ENCODE results near the gene PC.

The PC gene

DNA sequence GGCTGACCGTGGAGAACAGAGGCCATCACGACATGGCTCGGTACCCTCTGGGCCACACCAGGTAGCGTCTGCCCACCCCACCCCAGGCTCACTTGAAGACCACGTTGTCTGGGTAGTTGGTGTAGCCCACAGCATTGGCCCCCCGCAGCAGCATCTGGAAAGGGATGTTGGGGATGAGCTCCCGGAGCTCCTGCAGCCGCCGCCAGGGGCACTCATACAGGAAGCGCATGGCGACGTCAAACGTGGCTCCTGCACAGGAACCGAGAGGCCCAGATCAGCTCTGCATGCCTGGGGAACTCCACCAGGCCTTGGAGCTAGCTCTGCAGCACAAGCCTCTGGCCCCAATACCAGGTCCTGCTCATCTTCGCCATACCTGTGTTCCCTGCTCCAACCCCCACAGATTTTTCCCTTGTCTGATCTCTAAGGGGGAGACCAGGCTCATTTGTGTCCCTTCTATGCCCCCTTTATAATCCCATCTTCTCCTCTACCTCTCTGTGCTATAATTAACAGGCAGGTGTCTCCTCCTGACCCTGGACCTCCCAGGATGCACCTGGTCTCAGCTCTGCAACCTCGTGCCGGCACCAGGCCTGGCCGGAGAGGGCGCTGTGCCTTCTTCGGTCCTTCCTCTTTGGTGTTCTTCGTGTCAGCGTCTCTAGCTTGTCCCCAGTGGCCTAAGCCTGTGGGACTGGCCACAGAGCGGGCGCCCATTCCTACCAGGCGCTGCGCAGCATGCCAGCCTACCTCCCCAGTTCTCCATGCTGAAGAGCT, 106.3 kb downstream of the PC start:
- DNase-seq = peak; percentile 25

DNA sequence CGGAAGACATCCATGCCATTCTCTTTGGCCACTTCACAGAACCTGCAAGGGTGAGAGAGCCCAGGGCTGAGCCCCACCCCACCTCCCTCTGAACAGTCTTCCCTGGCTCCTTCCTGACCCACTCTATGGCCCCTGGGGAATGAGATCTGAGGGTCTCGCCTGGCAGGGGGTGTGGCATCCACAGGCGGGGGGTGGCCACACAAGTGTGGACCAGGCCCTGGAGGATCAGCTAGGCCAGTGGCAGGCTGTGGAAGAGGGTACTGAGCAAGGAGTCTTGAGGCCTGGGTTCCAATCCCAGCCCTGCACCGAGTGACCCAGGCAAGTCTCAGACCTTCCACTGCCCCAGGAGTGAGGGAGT, 107.0 kb downstream of the PC start:
- DNase-seq = no peak

DNA sequence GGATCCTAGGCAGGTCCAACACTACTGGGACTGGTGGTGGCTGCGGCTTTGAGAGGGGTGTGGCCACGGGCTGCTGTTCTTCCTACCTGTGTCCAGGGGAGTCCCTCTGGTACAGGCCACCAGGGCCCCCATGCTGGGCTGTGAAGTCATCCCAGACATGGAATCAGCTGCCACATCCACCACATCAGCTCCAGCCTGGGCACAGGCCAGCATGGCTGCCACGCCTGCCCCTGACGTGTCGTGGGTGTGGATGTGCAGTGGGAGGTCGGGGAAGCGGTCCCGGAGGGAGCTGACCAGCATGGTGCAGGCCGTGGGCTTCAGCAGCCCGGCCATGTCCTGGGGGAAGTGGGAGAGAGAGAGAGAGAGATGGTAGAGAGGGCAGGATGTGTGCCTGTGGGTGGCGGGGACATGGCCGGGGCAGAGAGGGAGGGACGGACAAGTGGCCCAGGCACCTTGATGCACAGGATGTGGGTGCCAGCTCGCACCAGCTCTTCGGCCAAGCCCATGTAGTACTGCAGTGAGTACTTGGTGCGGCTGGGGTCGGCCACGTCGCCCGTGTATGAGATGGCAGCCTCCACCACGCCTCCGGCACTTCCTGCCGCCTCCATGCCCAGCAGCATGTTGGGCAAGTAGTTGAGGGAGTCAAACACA, 107.5 kb downstream of the PC start:
- DNase-seq = no peak

- DNase-seq = no peak
These were observed 108.0 kb downstream of the PC start for GRCh38 chr11:66850235-66850587.

DNA sequence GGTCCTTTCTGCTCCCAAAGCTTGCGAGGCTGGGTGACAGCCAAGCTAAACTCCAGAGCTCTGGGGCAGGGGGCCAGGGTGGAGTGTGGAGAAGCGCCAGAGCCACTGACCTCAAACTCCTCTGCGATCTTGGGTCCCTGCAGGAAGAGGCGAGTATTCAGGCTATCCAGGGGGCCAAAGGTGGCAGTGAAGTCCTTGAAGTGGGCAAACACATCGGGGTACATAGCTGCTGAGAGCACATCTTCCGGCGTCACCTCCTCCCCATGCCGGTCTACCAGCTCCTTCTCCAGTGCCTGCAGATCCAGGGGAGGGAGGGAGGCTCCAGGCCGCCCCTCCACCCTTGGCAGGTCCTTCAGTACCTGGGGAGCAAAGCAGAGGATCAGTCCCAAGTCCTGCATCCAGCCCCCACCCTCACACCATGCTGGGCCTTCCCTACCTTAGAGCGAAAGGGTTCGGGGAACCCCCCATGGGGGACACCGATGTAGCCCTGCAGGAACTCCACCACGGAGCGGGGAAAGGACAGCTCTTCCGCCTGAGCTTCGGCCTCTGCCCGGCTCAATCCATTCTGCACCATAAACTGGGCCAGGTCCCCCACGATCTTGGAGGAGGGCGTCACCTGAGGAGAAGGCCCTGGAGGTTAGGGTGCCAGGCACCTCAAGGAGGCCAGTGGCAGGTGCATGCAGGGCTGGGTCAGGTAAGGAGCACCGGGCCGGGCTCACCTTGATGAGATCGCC, 108.5 kb downstream of the PC start:
- DNase-seq = no peak

- no peak for DNase-seq
These were observed 109.3 kb downstream of the PC start for GRCh38 chr11:66848671-66849500.

GRCh38 chr11:66847461-66848232, 110.5 kb downstream of the PC start:
- DNase-seq = no peak

DNA sequence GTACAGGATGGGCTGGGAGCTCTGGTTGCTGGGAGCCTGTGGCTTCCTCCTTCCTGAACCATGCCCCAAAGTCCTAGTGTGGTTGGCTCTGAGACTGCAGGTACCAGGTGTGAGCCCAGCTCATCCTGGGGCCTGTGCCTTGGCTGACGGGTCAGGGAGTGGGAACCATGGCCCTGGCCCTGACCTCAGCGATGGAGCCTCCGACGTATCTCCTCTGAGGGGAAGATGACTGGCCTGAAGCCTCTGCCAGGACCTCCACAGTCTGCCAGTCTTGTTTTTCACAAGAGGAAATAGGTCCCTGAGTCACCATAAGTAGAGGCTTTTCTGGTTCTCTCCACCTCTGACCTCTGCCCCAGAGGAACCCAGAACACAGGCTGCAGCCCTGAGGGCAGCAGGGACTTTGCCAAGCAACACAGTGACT, 111.5 kb downstream of the PC start:
- no peak for DNase-seq

GRCh38 chr11:66845876-66846212, 112.3 kb downstream of the PC start:
- DNase-seq = no peak

DNA sequence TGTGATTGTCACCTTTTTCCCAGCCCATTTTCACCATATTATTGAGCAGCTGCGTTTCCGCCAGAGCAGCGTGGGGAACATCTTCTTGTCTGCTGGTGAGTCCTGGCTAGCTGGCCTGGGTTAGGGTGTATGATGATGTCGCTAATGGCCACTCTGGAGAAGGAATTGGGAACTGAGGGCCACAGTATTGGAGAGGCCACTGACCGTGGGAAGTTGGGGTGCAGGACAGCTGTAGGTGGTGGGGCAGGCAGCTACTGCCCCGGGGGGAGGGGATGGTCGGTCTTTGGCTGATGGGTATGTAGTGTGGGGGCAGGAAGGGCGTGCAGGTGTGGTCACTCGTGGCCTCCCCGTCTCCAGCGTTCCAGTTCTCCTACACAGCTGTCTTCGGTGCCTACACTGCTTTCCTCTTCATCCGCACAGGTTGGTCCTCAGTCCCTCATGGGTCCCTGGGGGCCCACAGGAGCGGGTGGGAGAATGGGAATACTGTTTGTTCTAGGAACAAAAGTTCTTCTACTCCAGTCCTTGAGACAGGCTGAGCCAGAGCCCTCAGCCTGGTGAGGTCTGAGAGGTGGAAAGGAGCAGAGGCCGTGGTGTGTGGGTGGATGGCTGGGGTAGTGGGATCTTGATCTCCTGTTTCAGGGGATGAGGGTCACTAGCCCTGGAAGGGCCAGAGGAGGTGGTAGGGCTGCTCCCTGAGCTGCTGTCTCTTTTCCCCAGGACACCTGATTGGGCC, 112.9 kb downstream of the PC start:
- DNase-seq = no peak

- DNase-seq = no peak
These were observed 113.6 kb downstream of the PC start for GRCh38 chr11:66844496-66845142.

GRCh38 chr11:66843776-66844495, 114.2 kb downstream of the PC start:
- no peak for DNase-seq

DNA sequence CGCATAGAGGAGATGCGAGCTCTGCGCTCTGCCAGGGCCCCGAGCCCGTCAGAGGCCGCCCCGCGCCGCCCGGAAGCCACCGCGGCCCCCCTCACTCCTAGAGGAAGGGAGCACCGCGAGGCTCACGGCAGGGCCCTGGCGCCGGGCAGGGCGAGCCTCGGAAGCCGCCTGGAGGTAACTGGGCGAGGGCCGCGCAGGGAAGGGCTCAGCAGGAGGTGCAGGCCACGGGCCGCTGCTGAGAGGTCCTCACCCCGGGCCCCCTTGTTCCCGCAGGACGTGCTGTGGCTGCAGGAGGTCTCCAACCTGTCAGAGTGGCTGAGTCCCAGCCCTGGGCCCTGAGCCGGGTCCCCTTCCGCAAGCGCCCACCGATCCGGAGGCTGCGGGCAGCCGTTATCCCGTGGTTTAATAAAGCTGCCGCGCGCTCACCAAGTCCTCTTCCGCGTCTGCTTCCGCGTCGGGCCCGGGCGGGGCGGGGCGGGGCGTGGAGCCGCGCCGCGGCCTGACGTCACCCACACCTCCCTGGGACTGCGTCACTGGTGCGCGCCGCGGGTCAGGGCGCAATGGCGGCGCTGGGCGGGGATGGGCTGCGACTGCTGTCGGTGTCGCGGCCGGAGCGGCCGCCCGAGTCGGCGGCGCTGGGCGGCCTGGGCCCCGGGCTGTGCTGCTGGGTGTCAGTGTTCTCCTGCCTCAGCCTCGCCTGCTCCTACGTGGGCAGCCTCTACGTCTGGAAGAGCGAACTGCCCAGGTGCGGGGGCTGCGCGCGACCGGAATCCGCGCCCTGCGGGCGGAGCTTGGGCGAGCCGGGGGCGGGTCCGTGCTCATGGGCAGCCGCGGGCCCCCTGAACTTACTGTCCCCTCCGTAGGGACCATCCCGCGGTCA, 115.0 kb downstream of the PC start, which contains the start of gene RCE1:
Gene RCE1, plus strand, starts transcription at position 546 of the 880 bp plus-strand sequence. Its CDS starts 15 bp downstream, at position 561.
- peak; percentile 93 for DNase-seq

DNA sequence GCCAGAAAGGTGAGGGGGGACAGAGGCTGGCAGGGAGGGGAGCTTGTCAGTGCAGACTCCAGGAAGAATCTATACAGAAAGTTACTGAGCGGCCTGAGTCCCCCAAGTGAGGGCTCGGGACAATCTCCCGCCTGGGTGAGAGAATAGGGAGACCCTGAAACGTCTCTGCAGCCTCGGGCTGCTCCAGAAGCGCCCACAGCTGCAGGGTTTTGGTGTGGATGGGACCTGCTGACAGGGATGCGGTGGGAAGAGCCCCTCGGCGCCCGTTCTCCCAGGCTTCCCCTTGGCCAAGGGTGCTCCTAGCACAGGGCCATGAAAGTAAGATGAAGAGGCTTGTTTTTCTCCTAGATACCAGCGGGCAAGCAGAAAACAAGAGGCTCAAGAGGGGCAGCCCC, 115.7 kb downstream of the PC start:
- no peak for DNase-seq

GRCh38 chr11:66841861-66842260, 116.3 kb downstream of the PC start:
- no peak for DNase-seq

GRCh38 chr11:66840317-66841091, 117.7 kb downstream of the PC start:
- no peak for DNase-seq

GRCh38 chr11:66835768-66836405, 122.3 kb downstream of the PC start:
- no peak for DNase-seq

GRCh38 chr11:66834943-66835342, 123.2 kb downstream of the PC start:
- no peak for DNase-seq
